Esophagus muscularis mucosa (tissue), 4 donors: ENCODE results near the gene TEX44. TPM values are rescaled to one million over a fixed set of nuclear protein-coding genes. Genes with fewer than 3 reads are reported as not detected.

Experiments
- DNase-seq: peaks from one replicate; pipeline ENCODE4 v3.0.0-alpha.2; 2017; ENCODE audit errors: extremely low spot score
- H3K27ac ChIP-seq, 4 donors: fragments of 200-600 bp; sonication (generic); replicated peaks in 1 of 4; 1 replicate in 3 of 4; 2 replicates in 1 of 4; pipeline ENCODE4 v1.5.1; 2016 to 2019; ENCODE audit warnings: mild to moderate bottlenecking in 1 of 4
- H3K27me3 ChIP-seq, 4 donors: fragments of 200-600 bp; sonication (generic); one replicate each; pipeline versions ENCODE4 v1.5.1 to v1.6.0; 2016 to 2019
- H3K36me3 ChIP-seq, 4 donors: fragments of 200-600 bp; sonication (generic); one replicate each; pipeline ENCODE4 v1.5.1; 2016 to 2019
- H3K4me1 ChIP-seq, 4 donors: fragments of 200-600 bp; sonication (generic); one replicate each; pipeline ENCODE4 v1.5.1; 2016 to 2019
- H3K4me3 ChIP-seq, 4 donors: fragments of 200-600 bp; sonication (generic); 1 replicate in 2 of 4; 2 replicates in 2 of 4; pipeline ENCODE4 v1.5.1; 2016 to 2019; ENCODE audit warnings: mild to moderate bottlenecking in 4 of 4, moderate library complexity in 1 of 4
- H3K9me3 ChIP-seq, 4 donors: fragments of 200-600 bp; sonication (generic); 1 replicate in 3 of 4; 2 replicates in 1 of 4; pipeline ENCODE4 v1.5.1; 2016 to 2019
- EP300 ChIP-seq: sonication (generic); formaldehyde crosslinking; IDR thresholded peaks from one replicate; pipeline ENCODE4 v1.6.1; 2017; ENCODE audit warnings: antibody characterized with exemption
- POLR2A ChIP-seq: fragments of 450-650 bp; IDR thresholded peaks from one replicate; pipeline ENCODE4 v1.6.1; 2017; ENCODE audit warnings: antibody characterized with exemption, moderate library complexity, mild to moderate bottlenecking, low read depth
- POLR2AphosphoS5 ChIP-seq, 2 donors: sonication (generic); formaldehyde crosslinking; IDR thresholded peaks; one replicate each; pipeline ENCODE4 v1.6.1; 2017; ENCODE audit warnings: antibody characterized with exemption in 2 of 2
- WGBS: methylation state at CpG from one replicate; pipeline ENCODE4 v1.1.5; 2018; 5-methylcytosine and 5-hydroxymethylcytosine counted together
- intact Hi-C: fragments of 100-400 bp; cut with DNase I; formaldehyde crosslinking; loops from one replicate; pipeline ENCODE4 v1.15.1; 2023
- total RNA-seq, 4 donors: library from RNA; depleted of rRNA; stranded (reverse); fragments of >200 nt; gene quantifications; one replicate each; pipeline versions ENCODE4 v1.1.0 to v1.2.1, GENCODE V29; 2016
- TF ChIP-seq, protein P1 (sequence below), 3 experiments: fragments of 200-600 bp in 2 of 3; fragments of 450-650 bp in 1 of 3; sonication (generic) in 2 of 3; IDR thresholded peaks; one replicate each; pipeline ENCODE4 v1.5.1; 2017 to 2019; ENCODE audit warnings: antibody characterized with exemption in 3 of 3, mild to moderate bottlenecking in 2 of 3, moderate library complexity in 1 of 3

The TEX44 gene
- total RNA-seq, 4 donors from 2014 or later: not detected

DNA sequence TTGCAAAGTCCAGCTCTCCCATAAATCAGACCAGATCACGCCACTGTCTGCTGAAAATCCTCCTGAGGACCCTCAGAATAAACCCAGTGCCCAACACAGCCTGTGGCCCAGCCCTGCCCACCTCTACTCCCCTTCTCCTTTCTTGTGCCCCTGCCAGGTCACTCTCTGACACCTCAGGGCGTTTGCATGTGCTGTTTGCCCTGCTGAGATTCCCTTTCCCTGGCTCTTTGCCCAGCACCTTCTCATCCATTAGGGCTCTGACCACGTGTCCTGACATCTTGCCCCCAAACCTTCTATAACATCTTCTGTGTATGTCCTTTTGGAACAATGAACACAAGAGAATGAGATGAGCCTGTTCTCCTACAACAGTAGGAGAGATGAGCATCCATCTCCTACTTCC is 43.9 kb upstream of the TEX44 start:
- intact Hi-C loops: no loop called here
- no peak for TF ChIP-seq POLR2AphosphoS5 (IDR thresholded peaks at IDR 0.05)
- TF ChIP-seq, protein P1, sequence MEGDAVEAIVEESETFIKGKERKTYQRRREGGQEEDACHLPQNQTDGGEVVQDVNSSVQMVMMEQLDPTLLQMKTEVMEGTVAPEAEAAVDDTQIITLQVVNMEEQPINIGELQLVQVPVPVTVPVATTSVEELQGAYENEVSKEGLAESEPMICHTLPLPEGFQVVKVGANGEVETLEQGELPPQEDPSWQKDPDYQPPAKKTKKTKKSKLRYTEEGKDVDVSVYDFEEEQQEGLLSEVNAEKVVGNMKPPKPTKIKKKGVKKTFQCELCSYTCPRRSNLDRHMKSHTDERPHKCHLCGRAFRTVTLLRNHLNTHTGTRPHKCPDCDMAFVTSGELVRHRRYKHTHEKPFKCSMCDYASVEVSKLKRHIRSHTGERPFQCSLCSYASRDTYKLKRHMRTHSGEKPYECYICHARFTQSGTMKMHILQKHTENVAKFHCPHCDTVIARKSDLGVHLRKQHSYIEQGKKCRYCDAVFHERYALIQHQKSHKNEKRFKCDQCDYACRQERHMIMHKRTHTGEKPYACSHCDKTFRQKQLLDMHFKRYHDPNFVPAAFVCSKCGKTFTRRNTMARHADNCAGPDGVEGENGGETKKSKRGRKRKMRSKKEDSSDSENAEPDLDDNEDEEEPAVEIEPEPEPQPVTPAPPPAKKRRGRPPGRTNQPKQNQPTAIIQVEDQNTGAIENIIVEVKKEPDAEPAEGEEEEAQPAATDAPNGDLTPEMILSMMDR (IDR thresholded peaks at IDR 0.05): no peak
- TF ChIP-seq POLR2A: no peak
- TF ChIP-seq EP300: no peak
- Histone ChIP-seq H3K4me1 (peaks cover 7 to 14% (median 11%) of the 10 kb centered on the region in 4 donors), H3K36me3 (no peaks in the 10 kb centered on the region), H3K27ac (no peak overlapping the region), H3K27me3 (no peaks in the 10 kb centered on the region), H3K4me3 (no peak overlapping the region), H3K9me3 (peaks cover 0 to 13% (median 6%) of the 10 kb centered on the region in 4 donors)
- 68% methylated on average over 3 of the region's 3 CpGs for WGBS
- no peak for DNase-seq

DNA sequence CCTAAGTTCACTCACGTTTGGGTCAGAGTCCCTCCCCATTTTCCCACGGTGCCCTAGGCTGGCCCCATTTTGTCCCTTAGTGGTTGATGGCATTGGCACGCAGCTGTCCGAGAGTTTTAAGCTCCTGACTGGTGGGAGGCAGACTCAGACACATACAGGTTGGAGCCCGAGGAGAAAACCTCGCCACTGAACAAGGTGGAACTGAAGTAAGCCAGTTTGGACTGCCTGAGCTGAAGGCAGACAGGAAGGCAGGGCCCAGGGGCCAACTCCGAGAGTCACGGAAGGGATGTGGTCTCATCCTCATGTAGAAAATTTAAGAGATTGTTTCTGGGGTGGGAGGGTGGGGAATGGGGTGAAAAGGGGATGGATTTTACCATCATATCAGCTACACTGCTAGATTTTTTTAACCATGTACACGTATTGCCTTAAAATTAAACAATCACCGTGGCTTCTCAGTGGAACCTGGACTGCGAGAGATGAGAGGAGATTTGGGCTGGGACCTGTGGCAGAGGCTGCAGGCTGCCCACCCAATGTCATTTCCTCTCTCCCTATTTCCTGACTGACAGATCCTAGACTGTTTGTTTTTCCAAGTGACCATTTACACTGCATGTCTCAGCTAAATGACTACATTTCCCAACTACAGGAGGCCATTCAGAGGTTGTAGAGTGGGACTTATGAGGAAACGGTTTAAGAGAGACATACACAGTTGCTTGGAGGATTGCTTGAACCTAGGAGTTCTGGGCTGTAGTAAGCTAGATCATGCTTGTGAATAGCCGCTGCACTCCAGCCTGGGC is 43.0 kb upstream of the TEX44 start:
- DNase-seq: no peak

DNA sequence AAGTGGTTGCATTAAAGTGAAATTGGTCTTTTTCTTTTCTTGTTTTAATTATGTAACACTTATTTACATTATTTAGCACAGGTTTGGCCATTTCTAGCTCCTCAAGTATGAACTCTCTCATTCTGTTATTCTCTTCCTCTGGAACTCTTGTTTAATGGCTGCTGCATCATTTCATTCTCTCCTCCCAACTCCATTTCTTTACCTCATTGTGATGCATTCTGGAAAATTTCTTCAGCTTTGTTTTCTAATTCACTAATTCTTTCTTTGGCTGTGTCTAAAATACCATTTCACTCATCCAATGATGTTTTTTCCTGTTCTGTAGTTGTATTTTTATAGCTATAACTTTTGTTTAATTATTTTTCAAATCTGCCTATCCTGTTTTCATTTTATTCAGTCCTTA is 39.9 kb upstream of the TEX44 start:
- no peak overlapping the region for H3K4me3 ChIP-seq
- no peaks in the 10 kb centered on the region for H3K36me3 ChIP-seq

More for the DNA sequence above, 43.0 kb upstream of the TEX44 start:
- Histone ChIP-seq H3K9me3 (peaks cover 0 to 13% (median 6%) of the 10 kb centered on the region in 4 donors), H3K27ac (no peak overlapping the region), H3K4me1 (peaks cover 14 to 22% (median 19%) of the 10 kb centered on the region in 4 donors), H3K4me3 (no peak overlapping the region), H3K27me3 (no peaks in the 10 kb centered on the region), H3K36me3 (no peaks in the 10 kb centered on the region)
- TF ChIP-seq POLR2AphosphoS5 (IDR thresholded peaks at IDR 0.05): no peak
- TF ChIP-seq EP300: no peak
- intact Hi-C loops: no loop called here
- WGBS: 78% methylated on average over 13 of the region's 13 CpGs

DNA sequence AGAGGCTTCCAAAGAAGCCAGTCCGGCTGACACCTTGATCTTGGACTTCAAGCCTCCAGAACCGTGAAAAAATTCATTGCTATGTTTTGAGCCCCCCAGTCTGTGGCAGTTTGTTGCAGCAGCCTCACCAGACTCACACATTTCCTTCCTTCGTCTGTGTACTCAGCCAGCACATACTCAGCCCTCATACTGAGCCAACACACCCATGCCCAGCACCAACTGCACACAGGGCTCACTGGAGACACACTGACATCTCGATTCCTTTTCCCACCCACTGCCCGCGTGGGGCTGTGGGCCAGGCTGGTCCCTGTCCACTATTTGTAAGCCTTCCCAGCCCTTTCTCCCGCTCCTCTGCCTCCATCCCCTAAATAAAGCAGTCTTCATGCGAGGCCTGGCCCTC is 38.3 kb upstream of the TEX44 start:
- WGBS: 55% methylated on average over 8 of the region's 8 CpGs

More for the DNA sequence above, 39.9 kb upstream of the TEX44 start:
- Histone ChIP-seq H3K27me3 (no peaks in the 10 kb centered on the region), H3K9me3 (peaks cover 0 to 13% (median 6%) of the 10 kb centered on the region in 4 donors), H3K4me1 (peaks cover 15 to 23% (median 20%) of the 10 kb centered on the region in 4 donors), H3K27ac (no peak overlapping the region)
- DNase-seq: no peak
- intact Hi-C loops: no loop called here
- TF ChIP-seq, protein P1 (IDR thresholded peaks at IDR 0.05): no peak
- TF ChIP-seq EP300 (no peak), POLR2AphosphoS5 (IDR thresholded peaks at IDR 0.05) (no peak), POLR2A (no peak)

More for the DNA sequence above, 38.3 kb upstream of the TEX44 start:
- Histone ChIP-seq H3K4me1 (peaks cover 16 to 24% (median 21%) of the 10 kb centered on the region in 4 donors), H3K27ac (peak overlapping the region; percentile 68 to 79 (median 73)), H3K9me3 (peaks cover 0 to 13% (median 6%) of the 10 kb centered on the region in 4 donors), H3K27me3 (no peaks in the 10 kb centered on the region), H3K36me3 (no peaks in the 10 kb centered on the region), H3K4me3 (peak overlapping the region; percentile 27 to 32 (median 30))
- TF ChIP-seq, protein P1 (IDR thresholded peaks at IDR 0.05): no peak
- no peak for TF ChIP-seq EP300
- TF ChIP-seq POLR2AphosphoS5 (IDR thresholded peaks at IDR 0.05): no peak
- no peak for TF ChIP-seq POLR2A
- no peak for DNase-seq
- intact Hi-C loops: no loop called here
